Esophagus squamous epithelium (tissue), 5 donors: ENCODE data around the gene MAPKAP1. TPM values are rescaled to one million over a fixed set of nuclear protein-coding genes. Genes with fewer than 3 reads are reported as not detected.
"Not testable (repeated sequence)": the region's sequence is repeated elsewhere in the genome, so short reads cannot be mapped to it uniquely, and the experiment has no call there.

ENCODE experiments used
- DNase-seq: peaks from one replicate; lab custom pipeline; 2025; lab: John Stamatoyannopoulos, UW
- H3K27ac ChIP-seq, 4 donors: fragments of 200-600 bp; sonication (generic); one replicate each; pipeline ENCODE4 v1.5.1; 2016 to 2019; ENCODE audit warnings: mild to moderate bottlenecking in 1 of 4
- H3K27me3 ChIP-seq, 4 donors: fragments of 200-600 bp; sonication (generic); 1 replicate in 3 of 4; 2 replicates in 1 of 4; pipeline versions ENCODE4 v1.5.1 to v1.6.0; 2017 to 2021; ENCODE audit warnings: antibody characterized with exemption in 1 of 4
- H3K36me3 ChIP-seq, 3 donors: fragments of 200-600 bp; sonication (generic); one replicate each; pipeline ENCODE4 v1.5.1; 2016 to 2019
- H3K4me1 ChIP-seq, 3 donors: fragments of 200-600 bp; sonication (generic); one replicate each; pipeline ENCODE4 v1.5.1; 2017 to 2019
- H3K4me3 ChIP-seq, 4 donors: fragments of 200-600 bp; sonication (generic); 1 replicate in 3 of 4; 2 replicates in 1 of 4; pipeline ENCODE4 v1.5.1; 2016 to 2019; ENCODE audit warnings: mild to moderate bottlenecking in 2 of 4, moderate library complexity in 1 of 4
- H3K9me3 ChIP-seq, 3 donors: fragments of 200-600 bp; sonication (generic); one replicate each; pipeline ENCODE4 v1.5.1; 2016 to 2019
- POLR2A ChIP-seq, 4 donors: fragments of 450-650 bp; IDR thresholded peaks; one replicate each; pipeline ENCODE4 v1.6.1; 2017; ENCODE audit warnings: antibody characterized with exemption in 4 of 4, mild to moderate bottlenecking in 4 of 4, moderate library complexity in 3 of 4
- WGBS, 2 donors: methylation state at CpG; one replicate each; pipeline ENCODE4 v1.1.5; 2018; 5-methylcytosine and 5-hydroxymethylcytosine counted together
- intact Hi-C: fragments of 100-400 bp; cut with DNase I; formaldehyde crosslinking; loops from one replicate; pipeline ENCODE4 v1.15.0; 2022
- total RNA-seq, 4 donors: library from RNA; depleted of rRNA; stranded (reverse); fragments of >200 nt; gene quantifications; one replicate each; pipeline ENCODE4 v1.1.0, GENCODE V29; 2016
- TF ChIP-seq, protein P1 (sequence below), 6 experiments: fragments of 450-650 bp in 4 of 6; fragments of 200-600 bp in 2 of 6; sonication (generic) in 2 of 6; IDR thresholded peaks; one replicate each; pipeline ENCODE4 v1.5.1; 2016 to 2019; ENCODE audit warnings: antibody characterized with exemption in 6 of 6, mild to moderate bottlenecking in 4 of 6, moderate library complexity in 4 of 6
- donor health status: DM: yes; HTN: yes; CAD: no.

Gene MAPKAP1
- total RNA-seq, 4 donors from 2014 or later: 59.0 to 87.0 (median 70.9) TPM

DNA sequence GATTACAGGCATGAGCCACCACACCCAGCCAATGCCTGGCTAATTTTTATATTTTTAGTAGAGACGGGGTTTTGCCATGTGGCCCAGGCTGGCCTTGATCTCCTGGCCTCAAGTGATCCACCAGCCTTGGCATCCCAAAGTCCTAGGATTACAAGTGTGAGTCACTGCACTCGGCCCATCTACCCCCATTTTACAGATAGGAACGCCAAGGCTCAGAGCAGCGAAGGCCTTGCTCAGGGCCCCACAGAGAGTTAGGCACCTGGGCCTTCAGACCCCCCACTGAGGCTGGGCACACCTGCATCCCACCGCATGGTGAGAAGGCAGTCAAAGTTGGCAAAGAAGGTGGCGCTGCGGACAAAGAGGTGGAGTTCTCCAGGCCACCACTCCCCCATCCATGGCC, 302.3 kb downstream of the MAPKAP1 start:
- WGBS, 2 donors: 89 to 100% methylated on average over 1 to 5 of the region's 7 CpGs
- Histone ChIP-seq H3K9me3 (no peaks in the 10 kb centered on the region), H3K4me3 (no peak overlapping the region), H3K36me3 (no peaks in the 10 kb centered on the region), H3K27ac (no peak overlapping the region), H3K4me1 (peaks cover 0 to 19% (median 4%) of the 10 kb centered on the region in 3 donors), H3K27me3 (peaks cover 0 to 23% (median 3%) of the 10 kb centered on the region in 4 donors)
- TF ChIP-seq, protein P1, sequence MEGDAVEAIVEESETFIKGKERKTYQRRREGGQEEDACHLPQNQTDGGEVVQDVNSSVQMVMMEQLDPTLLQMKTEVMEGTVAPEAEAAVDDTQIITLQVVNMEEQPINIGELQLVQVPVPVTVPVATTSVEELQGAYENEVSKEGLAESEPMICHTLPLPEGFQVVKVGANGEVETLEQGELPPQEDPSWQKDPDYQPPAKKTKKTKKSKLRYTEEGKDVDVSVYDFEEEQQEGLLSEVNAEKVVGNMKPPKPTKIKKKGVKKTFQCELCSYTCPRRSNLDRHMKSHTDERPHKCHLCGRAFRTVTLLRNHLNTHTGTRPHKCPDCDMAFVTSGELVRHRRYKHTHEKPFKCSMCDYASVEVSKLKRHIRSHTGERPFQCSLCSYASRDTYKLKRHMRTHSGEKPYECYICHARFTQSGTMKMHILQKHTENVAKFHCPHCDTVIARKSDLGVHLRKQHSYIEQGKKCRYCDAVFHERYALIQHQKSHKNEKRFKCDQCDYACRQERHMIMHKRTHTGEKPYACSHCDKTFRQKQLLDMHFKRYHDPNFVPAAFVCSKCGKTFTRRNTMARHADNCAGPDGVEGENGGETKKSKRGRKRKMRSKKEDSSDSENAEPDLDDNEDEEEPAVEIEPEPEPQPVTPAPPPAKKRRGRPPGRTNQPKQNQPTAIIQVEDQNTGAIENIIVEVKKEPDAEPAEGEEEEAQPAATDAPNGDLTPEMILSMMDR (IDR thresholded peaks at IDR 0.05): no peak
- no peak for TF ChIP-seq POLR2A (IDR thresholded peaks at IDR 0.05)
- no peak for DNase-seq
- intact Hi-C loops: loop anchor here (5.0 to 10.0 kb wide), 2 partner anchors 823 to 1090 kb away; no protein-coding TSS in a partner anchor

DNA sequence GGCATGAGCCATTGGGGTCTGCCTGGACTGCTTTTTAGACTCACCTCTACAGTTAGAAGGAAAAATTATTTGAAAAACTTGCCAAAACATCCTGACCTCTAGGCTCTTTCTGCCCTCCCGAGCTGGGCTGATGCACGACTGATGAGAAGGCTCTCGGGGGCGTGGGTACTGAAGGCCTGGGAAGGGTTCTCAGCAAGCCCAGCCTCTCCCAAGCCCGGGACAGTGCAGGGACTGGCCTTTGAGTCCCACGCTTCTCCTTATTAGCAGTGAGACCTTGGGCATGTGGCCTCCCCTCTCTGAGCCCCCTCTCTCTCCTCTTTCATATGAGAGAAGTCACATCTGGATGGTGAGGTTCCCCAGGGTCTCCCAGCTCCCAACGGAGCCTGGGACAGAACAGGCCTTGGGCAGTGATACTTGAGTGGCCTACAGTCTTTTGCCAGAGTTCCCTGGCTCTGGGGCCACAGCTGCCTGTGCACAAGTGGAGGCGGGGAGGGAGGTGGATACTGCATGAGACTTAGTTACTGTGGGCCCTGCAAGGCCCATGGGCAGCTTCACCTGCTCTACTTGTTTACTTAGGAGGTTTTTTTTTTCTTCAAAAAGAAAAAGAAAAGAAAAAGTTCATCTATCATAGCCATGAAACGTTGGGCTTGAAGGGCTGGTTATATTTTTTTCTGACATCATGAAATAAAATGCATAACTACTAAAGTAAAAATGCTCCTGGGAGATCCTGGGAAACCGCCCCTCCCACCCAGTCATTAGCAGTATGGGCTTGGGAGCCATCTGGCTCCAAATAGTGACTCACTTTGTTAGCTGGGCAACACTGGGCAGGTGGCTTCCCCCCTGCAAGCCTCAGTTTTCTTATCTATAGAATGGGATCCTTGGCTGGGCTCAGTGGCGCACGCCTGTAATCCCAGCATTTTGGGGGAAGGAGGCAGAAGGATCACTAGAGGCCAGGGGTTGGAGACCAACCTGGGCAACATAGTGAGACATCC, 306.0 kb downstream of the MAPKAP1 start:
- intact Hi-C loops: loop anchor here (10.0 kb wide), 1 partner anchor 1094 kb away; no protein-coding TSS in a partner anchor
- no peak for TF ChIP-seq POLR2A (IDR thresholded peaks at IDR 0.05)
- TF ChIP-seq, protein P1 (IDR thresholded peaks at IDR 0.05): no peak

DNA sequence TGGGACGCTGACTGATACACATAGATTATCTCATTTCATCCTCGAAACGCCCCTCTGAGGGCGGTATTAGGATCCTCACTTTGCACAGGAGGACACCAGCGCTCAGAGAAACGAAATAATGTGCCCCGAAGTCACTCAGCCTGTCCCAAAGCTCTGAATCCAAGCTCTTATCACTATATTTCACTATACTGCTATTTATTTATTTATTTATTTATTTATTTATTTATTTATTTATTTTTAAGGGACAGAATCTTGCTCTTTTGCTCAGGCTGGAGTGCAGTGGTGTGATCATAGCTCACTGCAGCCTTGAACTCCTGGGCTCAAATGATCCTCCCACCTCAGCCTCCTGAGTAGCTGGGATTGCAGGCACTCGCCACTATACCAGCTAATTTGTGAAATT, 306.8 kb downstream of the MAPKAP1 start:
- WGBS, 2 donors: 87 to 90% methylated on average over 8 of the region's 8 CpGs
- not testable (repeated sequence) for H3K9me3 ChIP-seq, H3K36me3 ChIP-seq, H3K27ac ChIP-seq, H3K4me3 ChIP-seq, H3K27me3 ChIP-seq, H3K4me1 ChIP-seq, DNase-seq
- intact Hi-C loops: loop anchor here (10.0 kb wide), 1 partner anchor 1095 kb away; no protein-coding TSS in a partner anchor

More for the DNA sequence above, 306.0 kb downstream of the MAPKAP1 start:
- WGBS, 2 donors: 68 to 77% methylated on average over 4 to 10 of the region's 12 CpGs
- Histone ChIP-seq H3K36me3 (no peaks in the 10 kb centered on the region), H3K27ac (no peak overlapping the region), H3K9me3 (no peaks in the 10 kb centered on the region), H3K27me3 (no peaks in the 10 kb centered on the region), H3K4me1 (no peaks in the 10 kb centered on the region), H3K4me3 (no peak overlapping the region)
- no peak for DNase-seq

DNA sequence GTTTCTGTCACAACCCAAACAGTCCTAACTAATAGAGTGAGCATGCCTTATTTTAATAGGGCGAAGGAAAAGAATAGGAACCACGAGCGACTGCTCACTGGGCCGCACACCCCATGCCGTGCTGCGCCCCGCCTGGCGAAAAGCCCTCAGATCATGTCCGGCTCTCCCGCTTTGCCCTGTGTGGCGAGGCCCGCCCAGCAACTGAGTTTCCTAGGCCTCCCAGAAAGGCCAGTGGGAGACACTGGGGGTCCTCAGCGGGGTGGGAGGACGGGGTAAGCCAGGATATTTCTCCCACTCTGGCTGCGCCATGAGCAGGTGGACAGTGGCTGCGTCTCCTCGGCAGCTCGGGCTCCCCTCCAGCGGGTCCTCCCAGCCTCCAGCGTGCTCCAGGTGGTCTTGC, 307.3 kb downstream of the MAPKAP1 start:
- H3K36me3 ChIP-seq: no peaks in the 10 kb centered on the region
- no peaks in the 10 kb centered on the region for H3K27me3 ChIP-seq
- DNase-seq: no peak
- no peak for TF ChIP-seq POLR2A (IDR thresholded peaks at IDR 0.05)
- TF ChIP-seq, protein P1 (IDR thresholded peaks at IDR 0.05): no peak
- intact Hi-C loops: loop anchor here (10.0 kb wide), 1 partner anchor 1095 kb away; no protein-coding TSS in a partner anchor
- no peak overlapping the region for H3K4me3 ChIP-seq
- no peaks in the 10 kb centered on the region for H3K9me3 ChIP-seq
- H3K27ac ChIP-seq: no peak overlapping the region
- H3K4me1 ChIP-seq: no peaks in the 10 kb centered on the region
- WGBS, 2 donors: 86 to 95% methylated on average over 13 to 16 of the region's 20 CpGs

DNA sequence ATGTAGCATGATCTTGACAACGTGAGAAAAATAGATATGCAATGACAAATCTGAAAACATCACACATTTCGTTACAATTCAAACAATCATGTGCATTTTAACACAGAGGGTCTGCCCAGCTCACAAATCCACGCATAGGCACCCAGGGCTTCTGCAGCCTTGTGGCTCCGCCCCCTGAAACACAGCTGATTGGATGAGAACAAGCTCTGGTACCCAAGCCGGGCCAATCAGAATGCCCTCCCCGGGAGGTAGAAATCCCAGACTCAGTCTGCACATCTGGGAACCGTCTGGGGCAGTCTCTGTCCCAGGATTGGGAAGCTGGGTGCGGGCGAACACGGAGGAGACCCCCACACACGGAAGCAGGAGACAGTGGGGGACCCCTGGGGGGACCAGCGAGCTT, 307.8 kb downstream of the MAPKAP1 start:
- DNase-seq: no peak
- H3K36me3 ChIP-seq: no peaks in the 10 kb centered on the region
- no peak for TF ChIP-seq POLR2A (IDR thresholded peaks at IDR 0.05)
- TF ChIP-seq, protein P1 (IDR thresholded peaks at IDR 0.05): no peak
- H3K4me1 ChIP-seq: no peaks in the 10 kb centered on the region
- H3K4me3 ChIP-seq: no peak overlapping the region
- no peak overlapping the region for H3K27ac ChIP-seq
- intact Hi-C loops: no loop called here
- H3K9me3 ChIP-seq: no peaks in the 10 kb centered on the region
- H3K27me3 ChIP-seq: no peaks in the 10 kb centered on the region
- 81 to 90% methylated on average over 4 to 7 of the region's 12 CpGs for WGBS, 2 donors
